IPS-18a (cell line): ENCODE results near the gene CACNA1I.
"Not testable (repeated sequence)": the region's sequence is repeated elsewhere in the genome, so short reads cannot be mapped to it uniquely, and the experiment has no call there.

Source experiments
- H3K27ac ChIP-seq: one replicate; pipeline ENCODE4 v1.5.1; 2013; ENCODE audit warnings: low read length
- H3K27me3 ChIP-seq: one replicate; pipeline ENCODE4 v1.6.1; 2013; ENCODE audit warnings: mild to moderate bottlenecking, low read length; ENCODE audit not compliant: control insufficient read depth, insufficient read depth
- H3K36me3 ChIP-seq: one replicate; pipeline ENCODE4 v1.6.1; 2013; ENCODE audit warnings: low read depth, low read length; ENCODE audit not compliant: control insufficient read depth
- H3K4me1 ChIP-seq: one replicate; pipeline ENCODE4 v1.6.1; 2013; ENCODE audit warnings: low read depth, low read length; ENCODE audit not compliant: control insufficient read depth
- H3K4me3 ChIP-seq: one replicate; pipeline ENCODE4 v1.5.1; 2013; ENCODE audit warnings: low read length
- H3K9ac ChIP-seq: one replicate; pipeline ENCODE4 v1.6.1; 2013; ENCODE audit warnings: mild to moderate bottlenecking, low read length, moderate library complexity
- H3K9me3 ChIP-seq: one replicate; pipeline ENCODE4 v1.6.1; 2013; ENCODE audit warnings: low read depth, low read length; ENCODE audit not compliant: control insufficient read depth

CACNA1I gene

GRCh38 chr22:39724390-39724789, 153.8 kb downstream of the CACNA1I start:
- Histone ChIP-seq H3K9ac (no peak overlapping the region), H3K9me3 (no peaks in the 10 kb centered on the region), H3K27ac (no peak overlapping the region), H3K4me3 (no peak overlapping the region), H3K27me3 (no peaks in the 10 kb centered on the region), H3K4me1 (peaks cover 9% of the 10 kb centered on the region), H3K36me3 (no peaks in the 10 kb centered on the region)

GRCh38 chr22:39724857-39725256, 154.3 kb downstream of the CACNA1I start:
- Histone ChIP-seq H3K27ac (no peak overlapping the region), H3K36me3 (no peaks in the 10 kb centered on the region), H3K4me3 (no peak overlapping the region), H3K9me3 (no peaks in the 10 kb centered on the region), H3K27me3 (no peaks in the 10 kb centered on the region), H3K4me1 (peaks cover 7% of the 10 kb centered on the region), H3K9ac (no peak overlapping the region)

- no peaks in the 10 kb centered on the region for H3K9me3 ChIP-seq
- H3K27ac ChIP-seq: no peak overlapping the region
- H3K4me3 ChIP-seq: no peak overlapping the region
- peaks cover under 1% of the 10 kb centered on the region for H3K4me1 ChIP-seq
- no peak overlapping the region for H3K9ac ChIP-seq
- H3K36me3 ChIP-seq: no peaks in the 10 kb centered on the region
- H3K27me3 ChIP-seq: no peaks in the 10 kb centered on the region
Observed at GRCh38 chr22:39725351-39726035, 154.9 kb downstream of the CACNA1I start.

GRCh38 chr22:39727541-39727940, 157.0 kb downstream of the CACNA1I start:
- Histone ChIP-seq H3K9me3 (no peaks in the 10 kb centered on the region), H3K4me1 (no peaks in the 10 kb centered on the region)

GRCh38 chr22:39728236-39728860, 157.8 kb downstream of the CACNA1I start:
- Histone ChIP-seq H3K9ac (no peak overlapping the region), H3K4me1 (no peaks in the 10 kb centered on the region), H3K36me3 (no peaks in the 10 kb centered on the region), H3K27me3 (no peaks in the 10 kb centered on the region), H3K27ac (no peak overlapping the region), H3K4me3 (no peak overlapping the region), H3K9me3 (no peaks in the 10 kb centered on the region)

More at GRCh38 chr22:39727541-39727940, 157.0 kb downstream of the CACNA1I start:
- Histone ChIP-seq H3K27me3 (no peaks in the 10 kb centered on the region), H3K27ac (no peak overlapping the region), H3K36me3 (no peaks in the 10 kb centered on the region), H3K9ac (no peak overlapping the region), H3K4me3 (no peak overlapping the region)

GRCh38 chr22:39729141-39729934, 158.8 kb downstream of the CACNA1I start:
- H3K4me3 ChIP-seq: no peak overlapping the region
- no peak overlapping the region for H3K27ac ChIP-seq
- no peaks in the 10 kb centered on the region for H3K9me3 ChIP-seq
- H3K36me3 ChIP-seq: no peaks in the 10 kb centered on the region
- H3K9ac ChIP-seq: no peak overlapping the region
- no peaks in the 10 kb centered on the region for H3K4me1 ChIP-seq
- no peaks in the 10 kb centered on the region for H3K27me3 ChIP-seq

GRCh38 chr22:39731481-39731880, 160.9 kb downstream of the CACNA1I start:
- Histone ChIP-seq H3K36me3 (no peaks in the 10 kb centered on the region), H3K27ac (no peak overlapping the region)

GRCh38 chr22:39731881-39732555, 161.5 kb downstream of the CACNA1I start:
- Histone ChIP-seq H3K9me3 (no peaks in the 10 kb centered on the region), H3K9ac (no peak overlapping the region), H3K27ac (no peak overlapping the region), H3K27me3 (no peaks in the 10 kb centered on the region), H3K4me3 (no peak overlapping the region), H3K4me1 (no peaks in the 10 kb centered on the region), H3K36me3 (no peaks in the 10 kb centered on the region)

More at GRCh38 chr22:39731481-39731880, 160.9 kb downstream of the CACNA1I start:
- Histone ChIP-seq H3K27me3 (no peaks in the 10 kb centered on the region), H3K9me3 (no peaks in the 10 kb centered on the region), H3K9ac (no peak overlapping the region), H3K4me1 (no peaks in the 10 kb centered on the region), H3K4me3 (no peak overlapping the region)

GRCh38 chr22:39732625-39733024, 162.1 kb downstream of the CACNA1I start:
- Histone ChIP-seq H3K4me1 (no peaks in the 10 kb centered on the region), H3K36me3 (no peaks in the 10 kb centered on the region), H3K27me3 (no peaks in the 10 kb centered on the region), H3K9ac (no peak overlapping the region), H3K4me3 (no peak overlapping the region), H3K9me3 (no peaks in the 10 kb centered on the region), H3K27ac (no peak overlapping the region)

GRCh38 chr22:39733191-39733590, 162.6 kb downstream of the CACNA1I start:
- Histone ChIP-seq H3K9ac (no peak overlapping the region), H3K27ac (no peak overlapping the region), H3K4me1 (peaks cover 4% of the 10 kb centered on the region), H3K4me3 (no peak overlapping the region), H3K36me3 (no peaks in the 10 kb centered on the region), H3K9me3 (no peaks in the 10 kb centered on the region), H3K27me3 (no peaks in the 10 kb centered on the region)

- H3K4me3 ChIP-seq, H3K9me3 ChIP-seq, H3K27me3 ChIP-seq, H3K4me1 ChIP-seq, H3K9ac ChIP-seq, H3K27ac ChIP-seq, H3K36me3 ChIP-seq: not testable (repeated sequence)
Observed at GRCh38 chr22:39734046-39734445, 163.5 kb downstream of the CACNA1I start.
